Endothelial cell (in vitro differentiated cells): Measurements from ENCODE around the gene ORC5. TPM values are rescaled to one million over a fixed set of nuclear protein-coding genes. Genes with fewer than 3 reads are reported as not detected.

ENCODE experiments used
- DNase-seq: peaks from one replicate; pipeline ENCODE4 v3.0.0; 2021; ENCODE audit warnings: low spot score
- H3K27ac Mint-ChIP-seq: one replicate; pipeline ENCODE4 v1.8.0; 2021; ENCODE audit warnings: mixed read lengths, inconsistent platforms; ENCODE audit not compliant: unreplicated experiment
- H3K27me3 Mint-ChIP-seq: one replicate; pipeline ENCODE4 v1.8.0; 2021; ENCODE audit warnings: mild to moderate bottlenecking, moderate library complexity, mixed read lengths, inconsistent platforms; ENCODE audit not compliant: unreplicated experiment
- H3K36me3 Mint-ChIP-seq: one replicate; pipeline ENCODE4 v1.8.0; 2021; ENCODE audit warnings: mild to moderate bottlenecking, low read depth, mixed read lengths, inconsistent platforms; ENCODE audit not compliant: unreplicated experiment
- H3K4me1 Mint-ChIP-seq: one replicate; pipeline ENCODE4 v1.8.0; 2021; ENCODE audit warnings: mild to moderate bottlenecking, mixed read lengths, inconsistent platforms; ENCODE audit not compliant: unreplicated experiment
- H3K4me3 Mint-ChIP-seq: one replicate; pipeline ENCODE4 v1.8.0; 2021; ENCODE audit warnings: mild to moderate bottlenecking, mixed read lengths, inconsistent platforms; ENCODE audit not compliant: unreplicated experiment
- H3K9me3 Mint-ChIP-seq: one replicate; pipeline ENCODE4 v1.8.0; 2021; ENCODE audit warnings: mixed read lengths, inconsistent platforms; ENCODE audit not compliant: unreplicated experiment
- total RNA-seq: library from RNA; stranded (reverse); fragmentation: NEBNext Ultra II Directional; extraction: Animal tissue kit (Norgen Biotek cat#: 25700); gene quantifications from one replicate; pipeline ENCODE4 v1.2.1, GENCODE V29; 2021; ENCODE audit not compliant: unreplicated experiment
- TF ChIP-seq, protein P1 (sequence below): fragments of 200-600 bp; sonication (generic); IDR thresholded peaks from one replicate; pipeline ENCODE4 v1.5.0; 2021; ENCODE audit warnings: antibody characterized with exemption; ENCODE audit not compliant: unreplicated experiment

Gene ORC5
- total RNA-seq, 1 donor from 2014 or later, result 16.7 TPM

GRCh38 chr7:104127204-104127603 is 80.6 kb downstream of the ORC5 start:
- no peak for DNase-seq
- TF ChIP-seq, protein P1, sequence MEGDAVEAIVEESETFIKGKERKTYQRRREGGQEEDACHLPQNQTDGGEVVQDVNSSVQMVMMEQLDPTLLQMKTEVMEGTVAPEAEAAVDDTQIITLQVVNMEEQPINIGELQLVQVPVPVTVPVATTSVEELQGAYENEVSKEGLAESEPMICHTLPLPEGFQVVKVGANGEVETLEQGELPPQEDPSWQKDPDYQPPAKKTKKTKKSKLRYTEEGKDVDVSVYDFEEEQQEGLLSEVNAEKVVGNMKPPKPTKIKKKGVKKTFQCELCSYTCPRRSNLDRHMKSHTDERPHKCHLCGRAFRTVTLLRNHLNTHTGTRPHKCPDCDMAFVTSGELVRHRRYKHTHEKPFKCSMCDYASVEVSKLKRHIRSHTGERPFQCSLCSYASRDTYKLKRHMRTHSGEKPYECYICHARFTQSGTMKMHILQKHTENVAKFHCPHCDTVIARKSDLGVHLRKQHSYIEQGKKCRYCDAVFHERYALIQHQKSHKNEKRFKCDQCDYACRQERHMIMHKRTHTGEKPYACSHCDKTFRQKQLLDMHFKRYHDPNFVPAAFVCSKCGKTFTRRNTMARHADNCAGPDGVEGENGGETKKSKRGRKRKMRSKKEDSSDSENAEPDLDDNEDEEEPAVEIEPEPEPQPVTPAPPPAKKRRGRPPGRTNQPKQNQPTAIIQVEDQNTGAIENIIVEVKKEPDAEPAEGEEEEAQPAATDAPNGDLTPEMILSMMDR, result no peak
- no peaks in the 10 kb centered on the region for H3K27me3 Mint-ChIP-seq
- no peaks in the 10 kb centered on the region for H3K9me3 Mint-ChIP-seq
- no peak overlapping the region for H3K27ac Mint-ChIP-seq
- peaks cover 3% of the 10 kb centered on the region for H3K4me1 Mint-ChIP-seq
- no peak overlapping the region for H3K4me3 Mint-ChIP-seq
- peaks cover 10% of the 10 kb centered on the region for H3K36me3 Mint-ChIP-seq

- TF ChIP-seq, protein P1, result no peak
- H3K9me3 Mint-ChIP-seq, result no peaks in the 10 kb centered on the region
- H3K27ac Mint-ChIP-seq, result no peak overlapping the region
- peaks cover 10% of the 10 kb centered on the region for H3K36me3 Mint-ChIP-seq
- H3K27me3 Mint-ChIP-seq, result no peaks in the 10 kb centered on the region
- no peak overlapping the region for H3K4me3 Mint-ChIP-seq
- DNase-seq, result no peak
- H3K4me1 Mint-ChIP-seq, result peaks cover 3% of the 10 kb centered on the region
Observed at GRCh38 chr7:104126411-104126841, 81.4 kb downstream of the ORC5 start.

DNA sequence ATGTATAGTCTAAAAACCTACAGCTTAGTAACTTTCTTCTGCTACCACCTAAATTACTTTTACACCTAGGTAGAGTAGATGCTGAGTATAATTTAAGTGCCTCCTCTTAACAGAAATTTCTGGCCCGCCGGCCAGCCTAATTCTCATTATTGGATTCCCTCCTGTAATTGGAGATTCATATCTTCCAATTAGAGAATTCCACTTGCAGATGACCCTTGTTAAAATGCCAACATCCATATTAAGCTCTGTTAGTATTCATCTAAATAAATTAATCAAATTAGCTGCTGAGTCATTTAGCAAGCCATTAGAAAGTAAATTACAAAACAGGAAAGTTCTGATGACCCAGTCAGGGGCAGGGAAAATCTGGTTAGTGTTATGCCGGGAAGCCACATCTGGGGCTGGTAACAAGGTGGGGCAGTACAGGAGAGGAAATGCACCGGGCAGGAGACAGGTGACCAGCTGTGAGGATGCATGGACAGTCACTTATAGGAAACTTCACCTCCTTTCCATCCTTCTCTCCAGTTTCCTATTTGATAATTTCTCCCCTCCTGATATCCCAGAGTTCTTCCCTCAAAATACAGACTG is 82.8 kb downstream of the ORC5 start:
- TF ChIP-seq, protein P1, result no peak
- Mint-ChIP-seq H3K9me3 (no peaks in the 10 kb centered on the region), H3K36me3 (peaks cover 3% of the 10 kb centered on the region), H3K27me3 (no peaks in the 10 kb centered on the region), H3K4me3 (no peak overlapping the region), H3K27ac (no peak overlapping the region), H3K4me1 (peaks cover 3% of the 10 kb centered on the region)
- no peak for DNase-seq

GRCh38 chr7:104124469-104124868 is 83.3 kb downstream of the ORC5 start:
- Mint-ChIP-seq H3K9me3 (no peaks in the 10 kb centered on the region), H3K4me3 (no peak overlapping the region), H3K27me3 (no peaks in the 10 kb centered on the region)

DNA sequence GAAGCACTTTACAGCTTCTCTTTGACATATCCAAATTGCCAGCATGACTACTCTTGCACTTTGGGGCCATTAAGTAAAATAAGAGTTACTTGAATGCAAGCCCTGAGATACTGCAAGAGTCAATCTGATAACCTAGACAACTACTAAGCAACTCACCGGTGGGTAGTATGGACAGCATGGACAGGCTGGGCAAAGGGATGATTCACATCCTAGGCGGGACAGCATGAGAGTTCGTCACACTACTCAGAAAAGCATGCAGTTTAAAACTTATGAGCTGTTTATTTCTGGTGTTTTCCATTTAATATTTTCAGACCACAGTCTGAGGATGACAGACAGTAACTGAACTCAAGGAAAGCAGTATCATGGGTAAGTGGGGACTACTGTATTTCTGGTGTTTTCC is 84.0 kb downstream of the ORC5 start:
- Mint-ChIP-seq H3K4me1 (peaks cover 3% of the 10 kb centered on the region), H3K9me3 (no peaks in the 10 kb centered on the region), H3K27me3 (no peaks in the 10 kb centered on the region), H3K27ac (no peak overlapping the region), H3K4me3 (no peak overlapping the region), H3K36me3 (peaks cover 1% of the 10 kb centered on the region)
- TF ChIP-seq, protein P1, result no peak
- no peak for DNase-seq

More at GRCh38 chr7:104124469-104124868, 83.3 kb downstream of the ORC5 start:
- TF ChIP-seq, protein P1, result no peak
- no peak for DNase-seq
- H3K4me1 Mint-ChIP-seq, result peaks cover 3% of the 10 kb centered on the region
- no peak overlapping the region for H3K27ac Mint-ChIP-seq
- H3K36me3 Mint-ChIP-seq, result peaks cover 3% of the 10 kb centered on the region
